IgD-negative memory B cell (primary cell): ENCODE data around the gene DHX9. TPM values are rescaled to one million over a fixed set of nuclear protein-coding genes. Genes with fewer than 3 reads are reported as not detected.

Experiments
- H3K27ac Mint-ChIP-seq, 3 donors: one replicate each; pipeline ENCODE4 v1.8.0; 2020 to 2022; ENCODE audit warnings: mild to moderate bottlenecking in 3 of 3, mixed read lengths in 3 of 3, moderate library complexity in 1 of 3
- H3K27me3 Mint-ChIP-seq: one replicate; pipeline ENCODE4 v1.8.0; 2021; ENCODE audit warnings: mixed read lengths
- H3K36me3 Mint-ChIP-seq: one replicate; pipeline ENCODE4 v1.8.0; 2020; ENCODE audit warnings: mild to moderate bottlenecking, mixed read lengths
- H3K4me1 Mint-ChIP-seq, 3 donors: one replicate each; pipeline ENCODE4 v1.8.0; 2020 to 2022; ENCODE audit warnings: mixed read lengths in 3 of 3, mild to moderate bottlenecking in 1 of 3
- H3K4me3 Mint-ChIP-seq, 4 donors: one replicate each; pipeline ENCODE4 v1.8.0; 2020 to 2022; ENCODE audit warnings: mild to moderate bottlenecking in 4 of 4, mixed read lengths in 4 of 4, moderate library complexity in 3 of 4
- H3K9me3 Mint-ChIP-seq, 3 donors: one replicate each; pipeline ENCODE4 v1.8.0; 2020 to 2021; ENCODE audit warnings: mixed read lengths in 3 of 3, mild to moderate bottlenecking in 1 of 3
- polyA plus RNA-seq: library from polyadenylated mRNA; unstranded; fragments of 300-500 nt; fragmentation: Illumina TruSeq; gene quantifications from one replicate; pipeline ENCODE4 v1.2.3, GENCODE V29; 2021

The DHX9 gene
- 93.7 TPM for polyA plus RNA-seq

DNA sequence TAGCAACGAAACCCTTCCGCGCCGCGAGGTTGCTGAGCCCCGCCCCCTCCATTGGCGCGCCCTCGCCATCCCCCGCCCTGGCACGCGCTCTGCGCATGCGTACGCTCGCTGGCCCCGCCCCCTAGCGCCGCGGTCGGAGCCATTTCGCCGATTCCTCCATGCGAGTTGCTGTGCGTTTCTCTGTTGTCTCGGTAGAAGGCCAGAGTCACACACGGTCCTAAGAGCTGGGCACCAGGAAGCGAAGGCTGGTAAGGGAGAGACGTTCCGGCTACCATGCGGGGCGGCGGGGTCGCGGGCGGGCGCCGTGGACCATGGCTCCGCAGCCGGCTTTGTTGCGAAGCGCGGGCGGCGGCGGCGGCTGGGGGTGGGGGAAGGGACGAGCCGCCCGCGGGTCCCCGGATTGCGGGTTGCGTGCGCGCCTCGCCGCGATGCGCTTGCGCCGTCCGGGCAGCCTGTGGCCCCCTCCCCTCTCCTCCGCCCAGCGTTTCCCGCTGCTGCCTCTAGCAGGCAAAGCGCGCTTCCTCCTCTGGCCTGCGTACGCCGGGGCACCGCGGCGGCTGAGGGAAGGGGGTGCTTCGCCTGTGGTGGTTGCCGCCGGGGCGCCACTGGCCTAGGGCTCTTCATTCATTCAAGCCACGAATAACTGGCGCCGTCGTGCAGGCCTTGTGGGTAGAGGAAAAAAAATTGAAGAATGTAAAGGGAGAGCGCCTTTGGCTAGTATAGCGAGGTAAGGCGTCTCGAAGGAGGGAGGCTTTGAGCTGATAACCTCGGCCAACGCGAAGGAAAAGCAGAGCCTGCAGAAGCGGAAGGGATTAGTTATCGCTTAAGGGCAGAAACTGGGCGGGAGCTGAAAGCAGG lies at the start of gene DHX9:
TSS of gene DHX9 (plus strand) at position 139 of the 858 bp plus-strand sequence. CDS start 3,220 bp downstream, outside the sequence.
- Mint-ChIP-seq H3K4me1 (peaks cover 27 to 37% (median 32%) of the 10 kb centered on the region in 3 donors), H3K36me3 (no peaks in the 10 kb centered on the region), H3K4me3 (peak within 1 kb of the TSS; percentile 90 to 97 (median 96)), H3K9me3 (no peaks in the 10 kb centered on the region), H3K27me3 (no peaks in the 10 kb centered on the region), H3K27ac (peak within 1 kb of the TSS; percentile 90 to 98 (median 94))

DNA sequence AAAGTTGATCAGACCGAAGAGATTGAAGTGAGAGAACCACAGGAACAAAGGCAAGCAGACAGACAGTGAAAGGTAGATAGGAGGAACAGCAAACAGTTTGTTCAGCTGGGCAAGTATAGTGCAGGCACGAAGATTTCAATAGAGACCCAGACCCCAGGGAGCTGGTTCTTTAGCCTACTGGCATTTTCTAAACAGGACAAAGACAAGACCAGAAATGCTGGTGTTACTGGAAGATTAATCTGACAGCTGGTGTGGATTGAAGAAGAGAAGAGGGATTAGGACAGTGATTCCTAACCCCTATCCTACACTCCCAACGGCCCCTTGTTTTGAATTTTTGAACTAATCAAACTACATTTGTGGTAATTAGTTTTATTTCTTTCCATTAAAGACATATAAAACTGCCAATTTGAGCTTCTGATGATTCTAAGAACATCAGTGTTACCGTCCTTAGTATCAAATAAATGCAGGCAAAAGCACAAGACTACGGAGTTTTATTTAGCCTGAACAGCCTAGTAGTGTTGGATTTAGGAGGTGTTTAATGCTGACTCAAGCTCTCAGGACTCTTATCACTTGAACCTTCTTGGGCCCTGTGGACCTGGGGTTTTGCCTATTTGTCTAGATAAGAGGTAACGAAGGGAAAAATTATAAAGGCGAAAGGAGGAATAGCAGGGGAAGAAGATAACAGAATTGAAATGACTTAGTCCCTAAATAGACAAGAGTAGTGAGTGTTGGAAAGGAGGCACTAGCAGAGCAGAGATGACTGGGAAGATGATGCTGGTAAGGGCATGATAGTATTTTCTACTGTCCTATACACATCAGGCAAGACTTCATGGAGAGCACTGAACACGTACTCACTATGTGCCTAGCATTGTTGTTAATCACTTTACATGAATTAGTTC lies 47.6 kb upstream of the DHX9 start:
- no peaks in the 10 kb centered on the region for H3K9me3 Mint-ChIP-seq
- H3K27me3 Mint-ChIP-seq, result no peaks in the 10 kb centered on the region
- H3K36me3 Mint-ChIP-seq, result peaks cover 5% of the 10 kb centered on the region
- peaks cover 13 to 14% (median 14%) of the 10 kb centered on the region in 3 donors for H3K4me1 Mint-ChIP-seq
- peak overlapping the region in 2 of 3 donors; percentile 2 to 13 for H3K27ac Mint-ChIP-seq
- peak overlapping the region in 3 of 4 donors; percentile 1 to 73 (median 6) for H3K4me3 Mint-ChIP-seq

DNA sequence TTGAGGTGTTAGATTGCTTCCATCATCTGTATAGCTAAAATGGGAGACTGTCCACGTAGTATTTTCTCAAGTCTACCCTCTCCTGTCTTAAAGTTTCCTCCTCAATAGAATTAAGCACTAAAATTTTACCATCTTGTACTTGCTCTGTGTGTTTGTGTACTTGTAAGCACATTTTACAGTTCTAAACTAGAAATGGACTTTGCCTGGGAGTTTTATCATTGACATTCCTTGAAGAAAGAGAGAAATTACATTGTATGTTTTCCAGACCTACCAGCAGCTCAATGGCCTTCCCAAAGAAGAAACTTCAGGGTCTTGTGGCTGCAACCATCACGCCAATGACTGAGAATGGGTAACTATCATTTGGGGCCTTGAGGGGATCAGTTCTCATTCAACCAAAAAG lies 45.1 kb upstream of the DHX9 start:
- Mint-ChIP-seq H3K27me3 (no peaks in the 10 kb centered on the region), H3K9me3 (no peaks in the 10 kb centered on the region), H3K27ac (no peak overlapping the region), H3K4me3 (no peak overlapping the region), H3K4me1 (peaks cover 9 to 14% (median 11%) of the 10 kb centered on the region in 3 donors), H3K36me3 (peaks cover 9% of the 10 kb centered on the region)

DNA sequence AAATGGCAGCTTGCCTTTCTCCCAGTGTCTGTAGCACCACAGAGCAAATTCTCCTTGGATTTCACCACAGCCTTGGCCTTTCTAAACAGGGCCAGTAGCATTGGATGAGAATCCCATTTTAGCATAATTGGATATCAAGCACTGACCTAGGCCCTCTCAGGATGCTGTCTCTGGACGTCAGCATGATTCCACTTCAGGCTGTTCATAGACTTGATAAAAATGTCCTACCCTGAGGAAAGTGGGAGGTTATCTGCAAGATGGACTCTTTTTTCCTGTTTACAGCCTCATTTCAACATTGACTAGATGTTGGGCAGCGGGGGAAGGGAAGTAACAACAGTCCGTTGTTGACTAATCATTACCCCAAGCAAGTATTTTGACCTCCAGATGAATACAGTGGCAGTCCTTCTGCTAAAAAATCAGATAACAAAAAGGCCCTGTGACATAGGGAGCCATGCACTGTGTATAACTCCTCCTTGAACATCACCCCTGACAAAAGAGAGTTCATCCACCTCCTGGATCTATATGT lies 44.4 kb upstream of the DHX9 start:
- Mint-ChIP-seq H3K4me1 (peaks cover 8 to 13% (median 10%) of the 10 kb centered on the region in 3 donors), H3K27ac (no peak overlapping the region), H3K4me3 (no peak overlapping the region), H3K36me3 (peaks cover 9% of the 10 kb centered on the region), H3K9me3 (no peaks in the 10 kb centered on the region), H3K27me3 (no peaks in the 10 kb centered on the region)

DNA sequence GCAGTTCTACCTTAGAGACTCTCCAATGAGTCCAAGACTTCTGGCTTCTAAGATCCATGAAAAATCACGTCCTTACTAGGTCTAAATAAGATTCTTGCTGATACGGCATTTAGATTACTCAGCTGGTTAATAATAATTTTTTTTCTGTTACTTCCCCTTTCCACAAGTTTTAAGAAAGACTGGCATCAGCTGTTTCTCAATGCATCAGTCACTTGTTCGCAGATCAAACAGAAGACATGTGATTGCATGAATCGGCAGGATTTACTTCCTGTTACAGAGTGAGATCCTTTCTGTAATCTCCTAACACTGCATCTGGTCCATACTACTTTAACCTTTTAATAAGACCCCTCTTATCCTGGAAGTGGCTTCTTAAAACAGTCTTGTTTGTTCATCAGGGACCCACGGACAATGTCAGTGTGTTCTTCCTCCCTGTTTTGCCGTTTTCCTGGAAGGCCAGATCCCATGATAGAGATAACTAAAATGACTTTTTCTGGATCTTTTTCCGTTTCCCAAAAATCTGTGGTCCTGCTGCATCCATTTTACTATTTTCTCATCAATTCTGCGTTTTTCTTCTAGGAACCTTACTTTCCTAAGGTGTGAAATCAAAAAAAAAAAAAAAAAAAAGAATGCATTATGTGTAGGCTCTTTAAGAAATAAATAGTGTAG lies 43.5 kb upstream of the DHX9 start:
- Mint-ChIP-seq H3K4me3 (peak overlapping the region in 2 of 4 donors; percentile 18 to 25), H3K4me1 (peaks cover 6 to 10% (median 7%) of the 10 kb centered on the region in 3 donors), H3K27ac (no peak overlapping the region), H3K9me3 (no peaks in the 10 kb centered on the region), H3K36me3 (peaks cover 9% of the 10 kb centered on the region), H3K27me3 (no peaks in the 10 kb centered on the region)

DNA sequence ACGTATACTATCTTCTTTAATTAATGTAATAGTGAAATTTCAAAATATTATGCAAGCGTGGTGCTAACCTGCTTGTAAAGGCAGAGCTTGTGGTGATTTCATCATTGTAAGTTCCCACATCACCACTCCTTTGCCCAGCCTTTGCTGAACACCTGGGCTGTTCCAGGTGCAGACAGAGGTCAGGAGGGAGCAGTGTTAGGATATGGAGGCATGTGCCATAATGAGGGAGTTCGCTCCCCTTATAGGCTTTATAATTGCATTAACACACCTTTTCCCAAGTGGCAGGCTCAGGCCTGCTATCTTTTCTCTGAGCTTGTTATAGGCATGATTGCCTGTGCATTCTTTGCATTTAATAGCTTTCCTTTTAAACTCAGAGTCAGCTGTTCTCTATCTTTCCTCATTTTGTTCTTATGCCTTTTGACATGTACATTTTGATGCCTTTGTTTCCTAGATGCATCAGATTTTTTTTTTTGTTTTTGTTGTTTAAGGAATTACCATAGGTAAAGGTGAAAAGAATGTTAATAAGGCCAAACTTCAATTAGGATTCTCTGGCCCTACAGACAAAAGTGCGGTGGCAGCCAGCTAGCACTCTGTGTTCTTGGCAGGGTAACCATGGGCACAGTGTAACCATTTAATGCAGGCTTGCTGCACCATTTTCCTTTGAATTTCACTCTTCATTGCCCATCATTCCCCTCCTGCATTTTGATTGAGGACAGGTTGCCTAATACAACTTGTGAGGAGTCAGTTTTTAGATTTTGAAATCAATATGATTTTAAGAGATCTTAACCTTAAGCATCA lies 36.9 kb upstream of the DHX9 start:
- no peak overlapping the region for H3K27ac Mint-ChIP-seq
- H3K4me1 Mint-ChIP-seq, result no peaks in the 10 kb centered on the region
- H3K4me3 Mint-ChIP-seq, result no peak overlapping the region
- no peaks in the 10 kb centered on the region for H3K9me3 Mint-ChIP-seq
- peaks cover 7% of the 10 kb centered on the region for H3K36me3 Mint-ChIP-seq
- H3K27me3 Mint-ChIP-seq, result no peaks in the 10 kb centered on the region

DNA sequence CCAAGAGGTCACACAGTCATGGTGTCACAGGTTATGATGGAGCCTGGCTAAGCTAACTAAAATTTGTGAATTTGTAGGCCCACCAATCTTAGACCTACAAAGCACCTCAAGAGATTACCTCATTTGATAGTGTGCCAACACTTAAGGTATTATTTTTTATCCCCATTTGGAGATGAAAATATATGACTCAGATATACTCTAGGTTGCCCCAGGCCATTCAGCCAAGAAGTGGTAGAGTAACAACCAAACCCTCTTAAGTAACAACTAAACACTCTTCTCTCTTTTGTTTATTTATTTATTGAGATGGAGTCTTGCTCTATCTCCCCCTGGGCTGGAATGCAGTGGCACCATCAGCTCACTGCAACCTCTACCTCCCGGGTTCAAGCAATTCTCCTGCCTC lies 35.3 kb upstream of the DHX9 start:
- H3K4me3 Mint-ChIP-seq, result no peak overlapping the region
- no peaks in the 10 kb centered on the region for H3K9me3 Mint-ChIP-seq
- no peaks in the 10 kb centered on the region for H3K4me1 Mint-ChIP-seq
- peaks cover 9% of the 10 kb centered on the region for H3K36me3 Mint-ChIP-seq
- no peak overlapping the region for H3K27ac Mint-ChIP-seq
- H3K27me3 Mint-ChIP-seq, result no peaks in the 10 kb centered on the region

DNA sequence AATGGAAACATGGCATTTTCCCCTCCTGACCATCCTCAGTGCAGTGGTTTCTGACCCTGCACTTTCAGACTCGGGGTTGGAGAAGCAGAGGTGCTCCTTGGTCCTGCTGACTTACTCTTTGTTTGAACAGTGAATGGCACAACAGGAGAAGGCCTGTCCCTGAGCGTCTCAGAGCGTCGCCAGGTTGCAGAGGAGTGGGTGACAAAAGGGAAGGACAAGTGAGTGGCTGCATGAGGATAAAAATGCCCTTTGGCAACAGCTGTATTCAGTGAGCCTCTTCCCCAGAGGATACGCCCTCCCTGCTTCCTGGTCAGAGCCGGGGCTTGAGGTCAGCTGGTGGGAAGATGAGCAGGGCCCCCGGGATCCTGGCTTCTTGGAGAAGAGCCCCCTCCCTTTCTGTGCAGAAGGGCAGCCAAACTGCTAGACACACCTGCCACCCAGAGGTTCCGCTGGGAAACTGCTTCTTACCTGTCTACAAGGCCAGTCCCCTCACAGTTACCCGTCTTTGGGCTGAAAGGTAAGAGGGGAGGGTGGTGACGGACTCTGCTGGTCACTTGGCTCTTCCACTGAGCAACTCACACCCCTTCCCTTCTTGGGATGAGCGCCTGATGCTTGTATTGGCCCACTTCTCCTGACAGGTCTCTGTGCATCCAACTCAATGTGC lies 33.0 kb upstream of the DHX9 start:
- no peaks in the 10 kb centered on the region for H3K27me3 Mint-ChIP-seq
- H3K36me3 Mint-ChIP-seq, result peaks cover 9% of the 10 kb centered on the region
- no peaks in the 10 kb centered on the region for H3K9me3 Mint-ChIP-seq
- H3K4me1 Mint-ChIP-seq, result no peaks in the 10 kb centered on the region
- no peak overlapping the region for H3K4me3 Mint-ChIP-seq
- no peak overlapping the region for H3K27ac Mint-ChIP-seq

DNA sequence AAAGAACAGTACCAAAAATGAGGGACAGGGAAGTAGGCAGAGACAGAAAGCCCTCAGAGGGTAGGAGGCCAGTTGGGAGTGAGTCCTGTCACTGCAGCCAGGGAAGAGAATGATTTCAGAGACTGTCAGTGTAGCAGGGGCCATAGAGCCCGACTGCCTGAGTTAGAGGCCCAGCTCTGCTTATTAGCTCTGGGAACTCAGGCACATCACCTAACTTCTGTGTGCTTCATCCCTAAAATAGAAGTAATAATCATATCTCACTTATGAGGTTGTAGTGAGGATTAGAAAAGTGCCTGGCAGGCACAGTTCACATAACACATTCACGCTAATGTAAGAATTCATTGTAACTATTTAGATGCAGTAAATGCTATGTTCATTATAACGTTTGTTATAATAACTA lies 31.2 kb upstream of the DHX9 start:
- H3K4me1 Mint-ChIP-seq, result no peaks in the 10 kb centered on the region
- H3K9me3 Mint-ChIP-seq, result no peaks in the 10 kb centered on the region
- no peak overlapping the region for H3K27ac Mint-ChIP-seq
- peaks cover 9% of the 10 kb centered on the region for H3K36me3 Mint-ChIP-seq
- no peak overlapping the region for H3K4me3 Mint-ChIP-seq
- H3K27me3 Mint-ChIP-seq, result no peaks in the 10 kb centered on the region

DNA sequence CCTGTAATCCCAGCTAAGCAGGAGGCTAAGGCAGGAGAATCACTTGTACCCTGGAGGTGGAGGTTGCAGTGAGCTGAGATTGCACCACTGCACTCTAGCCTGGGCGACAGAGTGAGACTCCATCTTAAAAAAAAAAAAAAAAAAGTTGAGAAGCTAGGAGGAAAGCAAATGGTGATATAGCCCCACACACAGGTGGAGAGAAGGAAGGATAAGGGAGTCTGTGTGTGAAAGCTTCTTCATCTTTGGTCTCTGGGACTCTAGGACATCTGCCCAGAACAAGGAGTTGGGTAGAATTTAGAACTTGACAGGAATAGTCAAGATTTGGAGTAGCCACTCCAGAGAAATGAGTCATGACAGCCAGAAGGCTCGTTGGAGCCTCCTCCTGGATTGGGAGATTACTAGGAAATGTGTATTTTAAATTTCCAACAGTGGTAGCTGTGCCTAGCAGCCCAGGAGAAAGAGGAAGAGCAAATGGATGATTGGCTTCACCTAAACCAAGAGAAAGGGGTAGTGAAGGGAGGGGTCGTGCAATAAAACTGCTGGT lies 29.7 kb upstream of the DHX9 start:
- Mint-ChIP-seq H3K9me3 (no peaks in the 10 kb centered on the region), H3K4me3 (no peak overlapping the region), H3K36me3 (peaks cover 15% of the 10 kb centered on the region), H3K27me3 (no peaks in the 10 kb centered on the region), H3K4me1 (no peaks in the 10 kb centered on the region), H3K27ac (no peak overlapping the region)

DNA sequence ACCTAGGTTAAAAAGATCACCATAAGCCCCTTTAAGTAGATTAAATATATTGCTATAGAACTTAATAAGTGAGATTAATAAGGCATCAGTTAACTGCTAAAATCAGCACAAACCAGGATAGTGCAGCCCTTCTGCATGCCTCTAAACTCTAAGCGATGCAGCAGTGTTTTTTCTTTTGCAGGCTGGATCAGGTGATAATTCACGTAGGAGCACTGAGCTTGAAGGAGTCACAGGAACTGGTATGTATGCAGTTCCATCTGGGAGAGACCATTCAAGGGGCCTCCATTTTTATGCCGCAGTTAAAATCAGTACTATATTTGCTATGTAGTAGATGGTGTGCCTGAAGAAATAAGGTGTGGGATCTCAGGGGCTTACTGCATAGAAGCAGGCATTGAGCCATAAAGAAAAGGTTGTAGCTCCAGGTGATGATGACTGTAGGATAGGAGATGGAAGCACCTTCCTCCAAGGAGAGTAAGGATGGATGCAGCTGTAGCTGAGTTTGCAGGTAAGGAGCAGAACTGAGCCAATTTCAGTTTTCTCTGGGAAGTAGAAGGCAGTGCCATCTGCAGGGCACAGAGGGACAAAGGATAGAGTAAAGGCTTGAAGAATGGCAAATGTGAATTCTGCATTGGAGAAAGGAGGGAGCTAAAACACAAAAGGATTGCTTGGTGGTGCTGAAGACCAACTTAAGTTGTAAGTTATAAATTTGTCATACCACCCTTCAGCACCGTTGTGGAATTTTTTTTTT lies 27.0 kb upstream of the DHX9 start:
- no peaks in the 10 kb centered on the region for H3K9me3 Mint-ChIP-seq
- no peaks in the 10 kb centered on the region for H3K27me3 Mint-ChIP-seq
- no peaks in the 10 kb centered on the region for H3K4me1 Mint-ChIP-seq
- no peak overlapping the region for H3K27ac Mint-ChIP-seq
- peaks cover 13% of the 10 kb centered on the region for H3K36me3 Mint-ChIP-seq
- no peak overlapping the region for H3K4me3 Mint-ChIP-seq

DNA sequence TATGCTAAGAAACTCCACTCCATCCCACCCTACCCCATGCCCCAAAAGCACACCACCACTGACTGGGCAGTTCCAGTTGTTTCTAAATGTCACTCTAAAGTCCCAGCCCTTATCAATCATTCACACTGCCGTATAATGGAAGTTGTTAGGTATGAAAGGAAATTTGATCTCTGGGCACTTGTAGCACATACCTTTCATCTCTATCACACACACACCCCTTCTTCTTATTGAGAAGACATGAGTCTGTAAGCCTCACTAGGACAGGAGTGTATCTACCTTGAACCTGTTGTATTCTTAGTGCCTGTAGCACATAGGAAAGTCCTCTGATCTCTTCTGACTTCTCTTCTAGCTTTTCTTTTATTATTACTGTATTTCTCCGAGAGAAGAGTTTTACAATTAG lies 22.3 kb upstream of the DHX9 start:
- H3K9me3 Mint-ChIP-seq, result no peaks in the 10 kb centered on the region
- peaks cover 24% of the 10 kb centered on the region for H3K36me3 Mint-ChIP-seq
- peaks cover 0 to 5% (median 0%) of the 10 kb centered on the region in 3 donors for H3K4me1 Mint-ChIP-seq
- no peak overlapping the region for H3K4me3 Mint-ChIP-seq
- H3K27ac Mint-ChIP-seq, result no peak overlapping the region
- H3K27me3 Mint-ChIP-seq, result no peaks in the 10 kb centered on the region

DNA sequence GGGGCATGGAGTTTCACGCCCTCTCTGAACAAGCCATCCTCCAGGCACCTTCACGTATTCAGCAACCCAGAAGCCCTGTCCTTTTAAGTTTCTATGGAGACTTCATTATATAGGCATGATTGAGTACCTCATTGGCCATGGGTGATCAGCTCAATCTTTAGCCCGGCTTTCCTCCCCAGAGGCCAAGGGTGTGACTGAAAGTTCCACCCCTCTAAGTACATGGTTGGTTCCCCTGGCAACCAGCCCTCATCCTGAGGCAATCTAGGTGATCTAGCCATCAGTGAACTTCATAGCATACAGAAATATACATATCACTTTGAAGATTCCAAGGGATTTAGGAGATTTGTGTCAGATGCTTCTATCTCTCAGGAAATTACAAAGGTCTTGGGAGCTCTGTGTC lies 21.3 kb upstream of the DHX9 start:
- Mint-ChIP-seq H3K27me3 (no peaks in the 10 kb centered on the region), H3K9me3 (no peaks in the 10 kb centered on the region), H3K27ac (no peak overlapping the region), H3K4me3 (no peak overlapping the region), H3K4me1 (peaks cover 0 to 5% (median 0%) of the 10 kb centered on the region in 3 donors), H3K36me3 (peaks cover 24% of the 10 kb centered on the region)
